GM21717 (cell line): ENCODE results near the gene MLPH.

Experiments used
- ATAC-seq: cut with Tn5 transposase; IDR thresholded peaks from one replicate; pipeline ENCODE4 v1.9.1; 2021; ENCODE audit warnings: mild to moderate bottlenecking, moderate library complexity; ENCODE audit not compliant: unreplicated experiment

Gene MLPH

DNA sequence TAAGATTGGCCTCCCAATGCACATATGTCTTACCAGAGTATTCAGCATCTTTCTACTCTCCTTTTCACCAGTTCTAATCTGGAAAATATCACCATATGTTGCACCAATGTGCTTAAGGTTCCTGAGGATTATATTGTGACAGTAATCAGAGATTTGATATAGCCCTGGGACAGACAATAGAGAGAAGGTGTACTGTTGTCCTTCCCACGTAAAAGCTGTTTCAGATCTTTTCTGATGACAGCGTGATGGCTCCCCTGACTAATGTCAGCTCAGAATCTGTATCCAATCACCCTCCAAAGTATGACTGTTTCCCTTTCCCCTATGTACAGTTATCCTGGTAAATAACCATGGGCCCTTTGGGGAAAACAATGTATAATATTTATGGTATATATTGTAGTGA lies 9.0 kb upstream of the MLPH start:
- no peak for ATAC-seq

DNA sequence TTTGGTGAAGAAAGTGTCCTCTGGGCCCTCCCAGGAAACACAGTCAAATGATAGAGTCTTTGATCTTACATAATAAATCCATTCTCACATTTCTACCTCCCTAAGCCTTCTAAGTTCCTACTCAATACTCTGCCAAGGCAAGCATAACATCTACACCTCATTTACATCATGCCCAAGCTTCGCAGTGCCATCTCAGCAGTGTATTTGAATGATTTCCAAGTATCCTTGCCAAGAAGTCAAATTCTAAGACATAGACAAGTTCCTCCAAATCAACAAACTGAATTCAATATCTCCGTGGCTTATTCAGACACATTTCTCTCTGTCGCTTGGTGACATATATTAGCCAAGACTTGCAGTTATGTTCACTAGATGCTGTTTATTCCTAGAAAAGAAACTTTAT lies 8.1 kb upstream of the MLPH start:
- ATAC-seq: no peak

DNA sequence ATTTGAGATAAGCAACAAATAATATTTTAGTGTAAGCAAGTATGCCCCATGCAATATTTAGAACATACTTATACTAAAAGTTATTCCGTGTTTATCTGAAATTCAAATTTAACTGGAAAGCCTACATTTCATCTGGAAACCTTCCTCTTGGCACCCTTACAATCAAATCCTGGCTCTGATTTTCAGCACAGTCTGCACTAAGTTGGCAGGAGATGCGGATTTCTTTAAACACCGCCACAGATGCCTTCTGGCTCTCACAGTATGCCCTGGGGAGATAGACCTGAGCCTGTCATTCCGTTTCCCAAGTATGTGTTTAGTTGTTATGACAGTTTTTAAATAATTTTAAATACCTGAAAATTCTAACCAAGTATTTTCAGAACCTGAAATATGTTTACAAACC lies 7.3 kb upstream of the MLPH start:
- no peak for ATAC-seq

DNA sequence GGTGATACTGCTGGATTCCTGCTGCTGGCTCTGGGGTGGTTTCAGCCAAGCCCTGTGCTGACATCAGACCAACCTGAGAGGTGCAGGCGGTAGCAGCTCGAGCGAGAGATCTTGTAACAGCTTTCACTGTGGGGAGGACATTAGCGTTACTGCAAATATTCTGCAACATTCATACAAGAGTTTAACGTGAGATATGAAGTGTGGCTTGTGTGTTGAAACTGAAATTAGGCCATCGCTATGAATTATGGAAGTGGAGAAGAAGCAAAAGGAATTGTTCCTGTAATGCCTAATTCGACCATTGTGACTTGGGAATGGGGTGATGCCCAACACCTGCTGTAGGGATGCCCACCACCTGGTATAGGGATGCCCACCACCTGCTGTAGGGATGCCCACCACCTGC lies 6.5 kb upstream of the MLPH start:
- no peak for ATAC-seq

DNA sequence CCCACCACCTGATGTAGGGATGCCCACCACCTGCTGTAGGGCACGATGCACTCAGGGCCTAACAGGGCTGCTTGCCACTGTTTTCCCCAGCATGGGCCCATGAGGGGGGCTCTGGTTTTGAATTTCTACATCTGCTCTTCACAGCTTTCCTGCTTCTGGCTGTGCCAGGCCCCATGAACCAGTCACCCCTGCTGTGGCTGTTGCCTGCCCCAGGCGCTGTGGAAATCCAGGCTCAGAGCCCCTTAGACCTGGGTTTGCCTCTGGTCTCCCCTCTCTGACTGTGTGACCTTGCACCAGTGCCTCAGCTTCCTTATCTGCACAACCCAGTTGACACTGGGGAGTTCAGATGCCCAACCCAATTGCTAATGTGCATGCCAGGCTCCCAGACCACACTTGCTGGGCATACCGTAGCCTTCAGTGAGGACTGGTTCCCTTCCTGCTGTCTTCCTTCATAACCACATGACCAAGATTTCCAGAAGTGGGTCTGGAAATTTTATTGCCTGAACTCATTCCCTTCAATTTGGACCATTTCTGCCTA lies 6.0 kb upstream of the MLPH start:
- ATAC-seq: no peak

DNA sequence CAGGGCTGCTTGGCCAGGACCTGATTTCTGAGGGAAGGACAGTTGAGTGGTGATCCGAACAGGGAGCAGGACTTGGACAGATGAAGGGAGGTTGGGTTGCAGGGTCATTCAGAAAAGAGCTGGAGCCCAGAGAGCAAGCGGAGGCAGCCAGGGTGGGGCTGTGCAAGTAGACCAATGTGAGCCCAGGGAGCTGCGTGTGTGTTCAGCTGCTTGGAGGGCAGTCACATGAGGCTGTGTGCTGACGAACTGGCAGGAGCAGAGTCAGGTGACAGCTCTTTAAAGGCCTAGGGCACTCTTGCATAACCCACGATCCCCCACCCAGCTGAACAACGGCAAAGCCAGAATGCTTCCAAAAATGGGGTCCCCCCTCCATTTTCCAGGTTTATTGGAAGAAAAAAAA lies 4.6 kb upstream of the MLPH start:
- no peak for ATAC-seq

DNA sequence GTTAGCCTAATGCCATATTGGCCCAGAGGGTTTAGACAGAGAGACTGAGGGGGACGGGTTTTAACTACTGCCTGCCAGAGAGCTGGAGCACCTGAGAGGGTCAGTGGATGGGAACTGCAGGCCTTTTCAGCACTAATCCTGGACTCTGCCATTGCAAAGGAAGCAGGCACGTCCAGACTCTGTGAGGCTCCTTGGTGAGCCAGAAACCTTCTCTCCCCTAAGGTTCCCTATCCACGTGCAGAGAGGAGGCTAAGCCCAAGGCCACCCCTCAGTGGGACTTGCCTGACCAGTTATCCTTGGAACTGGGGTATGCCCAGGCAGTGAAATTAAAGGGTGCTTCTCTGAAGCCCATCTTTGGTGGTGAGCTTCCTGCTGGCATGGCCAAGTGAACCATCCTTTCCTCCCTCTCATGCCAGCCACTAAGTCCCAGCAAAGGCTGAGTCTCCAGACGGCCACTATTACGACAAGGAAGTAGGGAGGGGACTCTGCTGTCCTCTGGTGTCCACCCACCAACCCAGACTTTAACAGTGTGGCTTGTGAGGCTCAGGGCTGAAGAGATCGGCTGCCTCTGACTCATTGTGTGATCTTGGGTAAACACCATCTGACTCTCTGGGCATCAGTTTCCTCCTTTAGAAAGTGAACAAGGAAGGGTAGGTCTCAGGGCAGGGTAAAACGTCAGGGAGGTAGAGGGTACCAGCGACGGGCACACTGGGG lies 3.9 kb upstream of the MLPH start:
- ATAC-seq: no peak

DNA sequence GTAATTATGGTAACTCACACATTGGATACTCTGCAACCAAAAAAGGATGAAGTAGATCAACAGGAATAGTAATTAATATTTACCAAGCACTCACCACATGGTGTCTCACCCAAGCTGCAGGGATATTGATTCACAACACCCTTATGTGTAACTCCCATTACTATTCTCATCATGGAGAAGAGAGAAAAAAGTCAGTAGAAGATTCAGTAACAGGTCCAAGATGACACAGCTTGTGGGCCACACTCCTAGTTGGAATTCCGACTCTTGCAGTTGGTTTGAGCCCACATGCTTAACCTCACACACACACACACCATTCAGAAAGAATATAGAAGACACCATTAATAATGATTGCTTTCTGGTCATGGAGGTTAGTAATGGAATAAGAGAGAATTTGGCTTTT lies 1.7 kb upstream of the MLPH start:
- ATAC-seq: no peak

DNA sequence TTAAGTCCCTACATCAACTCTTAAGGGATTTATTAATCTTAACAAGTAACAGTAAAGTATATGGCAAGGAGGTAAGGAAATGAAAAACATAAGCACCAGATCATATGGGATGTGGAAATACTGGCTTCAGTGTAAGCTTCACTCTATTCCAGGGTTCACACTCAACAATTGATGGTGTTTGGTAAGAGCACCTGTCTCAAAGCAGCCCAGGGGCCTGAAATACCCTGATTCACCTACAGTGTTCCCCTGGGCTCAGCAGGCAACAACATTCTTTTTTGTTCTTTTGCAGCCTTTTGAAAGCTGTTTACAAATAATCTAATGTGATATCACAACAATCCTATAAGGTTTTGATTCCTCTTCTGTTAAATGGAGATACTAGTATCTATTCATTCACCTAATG lies 1.2 kb upstream of the MLPH start:
- ATAC-seq: no peak

DNA sequence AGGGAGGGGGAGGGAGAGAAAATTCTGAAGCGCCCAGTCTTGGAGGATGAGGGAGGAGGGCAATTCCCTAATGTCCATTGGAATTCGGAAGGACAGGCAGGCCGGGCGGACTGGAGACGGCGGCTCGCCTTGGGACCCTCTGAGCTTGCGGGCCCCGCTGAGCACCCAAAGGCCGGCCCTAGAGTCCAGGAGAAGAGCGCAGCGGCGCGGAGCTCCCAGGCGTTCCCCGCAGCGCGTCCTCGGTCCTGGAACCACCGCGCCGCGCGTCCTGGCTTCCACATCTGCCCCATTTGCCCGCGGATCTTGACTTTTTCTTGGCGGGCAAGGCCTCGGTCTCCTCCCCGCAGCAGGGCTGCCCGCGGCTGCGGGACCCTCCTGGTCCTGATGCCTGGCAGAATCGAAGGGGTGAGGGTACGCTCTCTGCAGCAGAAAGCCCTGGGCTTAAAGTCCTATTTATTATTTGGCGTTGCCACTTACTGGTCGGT lies 675 bp upstream of the MLPH start:
- no peak for ATAC-seq

DNA sequence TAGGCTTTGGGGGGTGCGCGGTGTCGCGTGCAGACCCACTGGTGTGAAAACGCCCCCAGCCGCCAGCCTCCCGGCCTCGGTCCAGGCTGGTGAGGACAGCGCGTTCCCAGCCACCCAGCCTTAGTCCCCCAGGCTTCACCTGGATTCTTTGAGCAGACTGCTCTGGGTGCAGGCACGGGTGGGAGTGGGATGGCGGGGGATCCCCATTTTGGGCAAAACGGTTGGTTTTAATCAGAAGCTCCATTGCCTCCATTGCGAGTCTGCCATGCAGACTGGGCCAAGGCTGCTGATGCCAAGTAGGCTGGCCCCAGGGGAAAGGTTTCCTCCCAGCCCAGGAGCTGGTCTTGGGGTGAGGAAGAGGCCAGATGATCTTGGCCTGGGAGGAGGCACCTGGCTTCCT lies 445 bp downstream of the MLPH start:
- no peak for ATAC-seq

DNA sequence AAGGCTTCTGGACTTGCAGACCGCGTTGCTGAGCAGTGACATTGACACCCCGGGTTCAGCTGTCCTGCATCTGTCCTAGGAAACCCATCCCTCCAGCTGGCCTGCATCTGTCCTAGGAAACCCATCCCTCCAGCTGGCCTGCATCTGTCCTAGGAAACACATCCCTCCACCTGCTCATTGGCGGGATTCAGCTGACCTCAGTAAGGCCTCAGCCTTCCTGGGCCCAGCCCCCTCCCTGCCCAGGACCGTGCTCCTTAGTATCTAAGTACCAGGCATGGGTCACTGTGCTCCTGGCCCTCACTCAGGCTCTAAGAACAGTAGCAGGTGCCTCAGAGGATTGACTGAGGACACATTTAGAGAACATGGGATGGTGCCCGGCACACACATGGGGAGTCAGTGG lies 1.2 kb downstream of the MLPH start:
- ATAC-seq: no peak

DNA sequence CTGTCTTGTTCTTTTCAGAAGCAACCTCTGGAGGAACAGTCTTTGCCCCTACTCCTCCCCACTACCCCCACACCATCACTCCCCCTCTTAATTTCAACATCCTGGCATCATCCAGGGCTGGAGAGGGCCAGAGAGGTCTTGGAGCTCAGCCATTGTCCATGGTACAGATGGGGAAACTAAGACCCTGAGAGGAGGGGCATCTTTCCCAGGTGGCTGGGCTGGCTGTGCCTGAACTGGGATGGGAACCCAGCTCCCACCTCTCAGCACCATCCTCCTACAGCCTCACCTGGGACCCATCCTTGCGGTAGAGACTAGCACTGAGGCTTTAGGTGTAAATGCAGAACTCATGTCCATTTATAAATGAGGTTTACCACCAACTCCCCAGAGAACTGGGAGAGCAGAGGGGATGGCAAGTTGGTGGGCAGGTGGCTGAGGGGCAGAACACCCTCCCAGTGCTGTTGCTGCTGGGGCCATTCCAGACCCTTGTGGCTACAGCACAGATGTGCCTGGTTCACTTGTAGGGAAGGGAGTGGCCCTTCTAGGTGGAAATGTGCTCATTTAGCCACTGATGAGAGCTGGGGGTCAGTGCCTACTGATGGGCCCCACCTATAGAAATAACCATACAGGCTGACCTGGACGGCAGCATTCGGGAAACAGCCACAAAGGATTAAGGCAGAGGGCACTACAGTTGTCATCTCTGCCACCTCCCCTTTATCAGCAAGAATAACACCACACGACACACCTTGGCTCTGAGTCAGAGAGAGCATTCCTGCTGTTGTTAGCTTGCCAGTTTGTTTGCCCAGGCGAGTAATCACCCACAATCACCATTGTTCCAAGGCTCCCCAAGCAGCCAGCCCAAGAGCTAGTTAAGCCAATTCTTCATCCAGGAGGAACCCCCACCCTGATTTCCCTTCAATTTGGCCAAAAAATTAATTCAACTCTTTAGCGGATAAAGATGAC lies 2.1 kb downstream of the MLPH start:
- ATAC-seq: no peak

DNA sequence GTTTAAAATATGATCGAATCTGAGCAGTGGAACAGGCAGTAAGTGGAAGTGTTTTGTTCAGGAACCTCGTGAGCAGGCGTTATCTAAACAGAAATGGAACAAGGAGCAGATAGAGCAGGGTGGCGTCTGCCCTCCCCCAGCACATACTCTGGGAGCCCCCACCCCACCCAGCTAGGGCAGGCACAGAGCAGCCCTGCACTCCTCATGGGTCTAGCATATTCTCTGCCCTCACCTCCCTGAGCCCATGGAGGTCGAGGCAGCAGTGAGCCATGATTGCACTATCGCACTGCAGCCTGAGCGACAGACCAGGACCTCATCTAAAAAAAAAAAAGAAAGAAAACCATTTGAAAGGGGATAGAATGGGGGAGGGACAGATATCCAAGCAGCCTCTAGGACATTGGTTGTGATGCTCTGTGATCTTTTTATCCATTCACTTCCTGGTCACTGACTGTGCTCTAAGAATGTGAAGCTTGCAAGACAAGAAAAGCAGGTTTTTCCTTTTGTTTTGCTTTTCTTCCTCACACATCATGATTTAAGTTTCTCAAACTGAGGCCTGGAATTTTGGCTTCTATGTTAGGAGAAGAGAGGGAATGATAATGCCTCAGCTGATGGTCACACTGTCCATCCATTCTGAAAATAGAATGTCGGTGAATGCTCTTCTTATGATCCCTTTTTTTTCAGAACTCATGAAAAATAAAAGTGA lies 3.1 kb downstream of the MLPH start:
- ATAC-seq: no peak

DNA sequence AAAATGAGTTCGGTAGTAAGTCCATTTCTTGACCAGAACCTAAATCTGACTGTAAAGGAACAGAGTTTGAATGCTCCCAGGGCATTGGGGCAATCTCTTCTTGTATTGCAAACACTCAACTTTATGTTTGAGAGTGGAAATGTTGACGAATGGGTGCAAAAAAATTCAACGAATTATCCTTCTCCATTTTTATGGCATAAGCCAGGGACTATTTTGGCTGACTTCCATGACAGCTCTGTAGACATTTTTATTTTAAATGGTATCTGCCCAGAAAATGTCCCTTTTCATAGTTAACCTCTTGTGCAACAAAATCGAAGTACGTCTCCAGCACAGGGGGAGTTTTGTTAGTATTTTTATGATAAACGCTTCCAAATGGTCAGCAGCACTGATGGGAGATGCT lies 3.7 kb downstream of the MLPH start:
- no peak for ATAC-seq

DNA sequence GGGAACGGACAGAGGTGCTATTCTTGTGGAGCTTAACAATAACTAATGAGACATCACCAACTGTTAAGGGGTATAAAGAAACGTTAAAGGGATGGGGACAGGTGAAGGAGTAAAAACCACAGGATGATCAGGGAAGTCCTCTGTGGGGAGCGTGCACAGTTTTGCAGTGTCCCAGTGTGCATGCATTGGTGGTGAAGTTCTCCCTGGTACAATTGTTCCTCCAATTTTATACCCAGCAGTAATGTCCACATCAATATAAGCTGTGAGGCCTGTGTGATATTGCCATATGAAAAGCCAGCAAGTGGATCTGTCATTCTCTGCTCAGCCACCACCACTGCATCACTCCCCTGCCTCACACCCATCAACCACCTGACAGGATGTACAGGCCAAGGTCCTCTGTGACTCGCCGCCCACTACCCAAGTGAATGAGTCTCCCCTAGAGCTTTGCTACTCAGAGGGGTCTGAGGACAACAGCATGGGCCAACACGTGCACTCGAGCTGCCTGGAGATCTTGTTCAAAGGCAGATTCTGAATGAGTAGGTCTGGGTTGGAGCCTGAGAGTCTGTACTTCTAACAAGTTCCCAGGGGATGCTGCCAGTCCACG lies 4.6 kb downstream of the MLPH start:
- ATAC-seq: no peak

DNA sequence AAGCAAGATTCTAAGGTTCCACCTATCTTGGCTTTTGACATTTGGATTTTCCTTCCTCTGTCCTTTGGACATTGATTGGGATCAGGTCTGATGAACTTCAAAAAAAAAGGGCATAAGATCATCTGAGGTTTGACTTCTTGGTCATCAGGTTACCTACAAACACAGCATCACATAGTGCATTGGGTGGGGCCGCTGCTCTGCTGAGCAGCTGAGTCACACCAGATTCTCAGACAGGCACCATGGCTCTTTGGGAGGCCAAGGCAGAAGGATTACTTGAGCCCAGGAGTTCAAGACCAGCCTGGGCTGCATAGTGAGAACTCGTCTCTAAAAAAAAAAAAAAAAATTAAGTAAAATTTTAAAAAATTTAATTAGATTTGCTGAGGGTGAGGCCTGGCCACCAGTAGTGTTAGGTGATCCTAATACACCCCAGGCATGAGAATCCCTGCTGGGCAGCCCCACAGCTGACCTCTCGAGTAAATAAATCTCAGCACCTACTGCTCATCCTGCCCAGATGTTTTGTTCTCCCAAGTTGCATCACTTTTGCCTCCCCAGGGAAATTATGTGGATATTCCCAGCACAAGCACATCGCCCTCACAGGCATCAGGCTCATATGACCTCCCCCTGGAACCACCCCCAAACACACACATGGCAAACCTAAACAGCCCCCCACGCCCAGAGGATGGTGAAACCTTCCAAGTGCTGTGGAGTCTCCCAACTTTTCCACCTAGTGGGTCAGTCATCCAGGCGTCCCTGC lies 5.3 kb downstream of the MLPH start:
- ATAC-seq: no peak

DNA sequence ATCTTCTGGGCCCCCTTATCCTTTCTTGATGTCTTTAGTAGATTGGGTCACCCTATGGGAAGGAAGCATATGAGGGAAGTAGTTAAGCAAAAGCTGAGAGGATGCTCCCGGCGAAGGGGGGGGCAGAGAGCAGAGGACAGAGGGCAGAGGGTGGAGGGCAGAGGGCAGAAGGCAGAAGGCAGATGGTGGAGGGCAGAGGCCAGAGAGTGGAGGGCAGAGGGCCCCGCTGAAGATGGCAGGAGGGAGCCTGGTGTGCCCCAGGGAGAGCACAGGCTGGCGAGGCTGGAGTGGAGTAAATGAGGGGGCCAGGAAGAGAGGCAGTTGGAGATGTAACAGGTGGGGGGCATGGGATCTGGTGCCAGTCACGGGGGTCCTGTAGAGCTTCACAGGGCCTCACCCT lies 7.0 kb downstream of the MLPH start:
- no peak for ATAC-seq

DNA sequence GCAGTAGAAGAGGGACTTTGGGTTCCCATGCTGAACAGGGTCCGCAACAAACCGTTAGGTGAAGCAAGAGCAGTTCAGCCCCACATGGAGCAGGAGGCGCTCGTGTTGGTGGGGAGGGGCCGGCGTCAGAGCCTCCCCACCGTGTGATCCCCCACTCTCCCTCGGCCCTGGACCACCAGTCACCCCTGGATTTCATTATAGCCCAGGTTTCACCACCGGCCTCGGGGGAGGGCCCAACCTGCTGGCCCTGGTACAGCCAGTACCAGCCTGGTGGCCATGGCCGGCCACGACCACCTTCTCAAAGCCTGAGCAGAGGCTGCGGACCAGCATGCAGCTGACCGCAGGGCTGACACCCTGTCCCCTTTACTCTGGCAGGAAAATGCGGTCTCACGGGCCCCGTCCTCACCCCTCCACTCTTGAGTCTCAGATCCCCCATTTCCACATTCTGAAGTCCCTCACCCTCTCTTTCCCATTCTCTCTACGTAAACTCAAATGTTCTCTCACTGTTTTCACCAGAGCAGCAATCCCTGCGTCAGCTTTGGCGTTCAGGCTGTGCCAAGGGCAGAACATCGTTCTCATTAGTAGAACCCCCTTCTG lies 8.6 kb downstream of the MLPH start:
- no peak for ATAC-seq

DNA sequence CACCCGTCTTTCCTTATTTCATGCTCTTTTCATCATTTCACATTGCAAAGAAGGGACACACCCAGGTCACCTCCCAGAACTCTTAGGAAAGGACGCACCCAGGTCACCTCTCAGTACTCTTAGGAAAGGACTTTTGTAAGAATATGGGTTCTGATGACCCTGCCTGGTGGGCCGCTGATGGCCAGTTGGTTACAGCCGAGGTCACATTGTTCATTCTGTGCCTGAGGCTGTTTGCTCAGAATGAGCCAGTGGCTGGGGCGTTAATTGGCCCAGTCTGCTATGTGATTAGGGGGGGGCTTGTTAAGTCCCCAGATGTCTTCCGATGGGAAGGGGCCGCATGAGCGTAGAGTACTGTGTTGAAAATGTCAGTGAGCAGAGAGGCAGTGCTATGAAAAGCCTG lies 9.4 kb downstream of the MLPH start:
- ATAC-seq: no peak
